Smooth muscle cell (in vitro differentiated cells): ENCODE measurements around the gene TNPO2. TPM values are rescaled to one million over a fixed set of nuclear protein-coding genes. Genes with fewer than 3 reads are reported as not detected.

Experiments
- DNase-seq: peaks from one replicate; lab custom pipeline; 2025; ENCODE audit not compliant: unreplicated experiment; lab: John Stamatoyannopoulos, UW
- H2AFZ ChIP-seq: fragments of 200-600 bp; sonication (generic); 2 replicates; pipeline ENCODE4 v1.6.0; 2016; ENCODE audit warnings: antibody characterized with exemption, low read depth, mild to moderate bottlenecking
- H3F3A ChIP-seq: fragments of 200-600 bp; sonication (generic); 2 replicates; pipeline ENCODE4 v1.6.0; 2017; ENCODE audit warnings: antibody characterized with exemption, low read depth
- H3K27ac ChIP-seq: fragments of 200-600 bp; sonication (generic); 2 replicates; pipeline ENCODE4 v1.5.1; 2016; ENCODE audit warnings: low read depth, mild to moderate bottlenecking
- H3K27me3 ChIP-seq: fragments of 200-600 bp; sonication (generic); 2 replicates; pipeline ENCODE4 v1.6.1; 2016; ENCODE audit warnings: low read depth, mild to moderate bottlenecking
- H3K36me3 ChIP-seq: fragments of 200-600 bp; sonication (generic); 2 replicates; pipeline ENCODE4 v1.5.1; 2016; ENCODE audit warnings: low read depth
- H3K4me1 ChIP-seq: fragments of 200-600 bp; sonication (generic); 2 replicates; pipeline ENCODE4 v1.5.1; 2016; ENCODE audit warnings: low read depth
- H3K4me2 ChIP-seq: fragments of 200-600 bp; sonication (generic); 2 replicates; pipeline ENCODE4 v1.6.0; 2016; ENCODE audit warnings: mild to moderate bottlenecking
- H3K4me3 ChIP-seq: fragments of 200-600 bp; sonication (generic); 2 replicates; pipeline ENCODE4 v1.5.1; 2016; ENCODE audit warnings: mild to moderate bottlenecking
- H3K79me2 ChIP-seq: fragments of 200-600 bp; sonication (generic); 2 replicates; pipeline ENCODE4 v1.6.0; 2016; ENCODE audit warnings: low read depth, mild to moderate bottlenecking
- H3K9ac ChIP-seq: fragments of 200-600 bp; sonication (generic); 2 replicates; pipeline ENCODE4 v1.6.0; 2016; ENCODE audit warnings: low read depth
- H3K9me3 ChIP-seq: fragments of 200-600 bp; sonication (generic); replicated peaks from 2 replicates; pipeline ENCODE4 v1.5.1; 2016; ENCODE audit warnings: low read depth
- H4K20me1 ChIP-seq: fragments of 200-600 bp; sonication (generic); 2 replicates; pipeline ENCODE4 v1.6.0; 2016; ENCODE audit warnings: low read depth
- WGBS: methylation state at CpG from one replicate; pipeline ENCODE4 v1.1.7; 2016; ENCODE audit warnings: low lambda C conversion rate; 5-methylcytosine and 5-hydroxymethylcytosine counted together
- polyA plus RNA-seq: library from polyadenylated mRNA; unstranded; fragments of >200 nt; fragmentation: Nextera tagmentation; extraction: Ambion mirVana; gene quantifications from 2 replicates; pipeline ENCODE4 v1.2.1, GENCODE V29; 2016
- total RNA-seq: library from RNA; depleted of rRNA; stranded (reverse); fragments of >200 nt; gene quantifications from 2 replicates; pipeline ENCODE4 v1.2.3, GENCODE V29; 2014
- TF ChIP-seq, protein P1 (sequence below): fragments of 200-600 bp; sonication (generic); IDR thresholded peaks from 2 replicates; pipeline ENCODE4 v1.5.1; 2017; ENCODE audit warnings: borderline replicate concordance, mild to moderate bottlenecking, antibody characterized with exemption; ENCODE audit not compliant: insufficient read depth, poor library complexity, severe bottlenecking

Gene TNPO2
- total and polyA plus RNA-seq, 2 experiments from 2014 or later, result 8.7 to 45.4 TPM

DNA sequence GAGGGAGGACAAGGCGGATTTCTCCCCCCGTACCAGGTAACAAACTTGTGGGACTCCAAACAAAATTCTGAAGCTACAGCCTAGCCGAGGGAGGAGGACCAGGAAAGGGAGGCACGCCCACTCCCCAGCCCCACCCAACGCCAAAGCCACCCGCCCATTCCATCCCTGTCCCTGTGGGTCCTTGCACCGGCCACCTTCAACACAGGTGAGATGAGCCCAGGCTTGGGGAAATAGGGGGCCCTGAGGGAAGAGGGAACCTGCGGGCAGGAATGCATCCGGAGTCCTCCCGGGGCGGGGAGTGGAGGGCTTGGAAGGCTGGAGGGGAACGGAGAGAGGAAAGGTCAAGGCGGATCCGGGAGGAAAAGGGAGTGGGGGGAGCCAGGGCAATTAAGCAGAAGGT is 27.9 kb upstream of the TNPO2 start, which contains the start of gene BEST2:
Gene BEST2, plus strand, starts transcription at position 157 of the 400 bp plus-strand sequence. CDS start 802 bp downstream, outside the sequence.
- no peak within 1 kb of the TSS for H3K9ac ChIP-seq
- no peaks in the 10 kb centered on the region for H3K4me1 ChIP-seq
- no peaks in the 10 kb centered on the region for H3K9me3 ChIP-seq
- H3K27ac ChIP-seq, result no peak within 1 kb of the TSS
- DNase-seq, result no peak
- H3K79me2 ChIP-seq, result no peaks in the 10 kb centered on the region
- no peaks in the 10 kb centered on the region for H3K36me3 ChIP-seq
- no peak within 1 kb of the TSS for H3K4me3 ChIP-seq
- no peak within 1 kb of the TSS for H2AFZ ChIP-seq
- H3K4me2 ChIP-seq, result no peak within 1 kb of the TSS
- H4K20me1 ChIP-seq, result no peaks in the 10 kb centered on the region
- H3K27me3 ChIP-seq, result peaks cover 46% of the 10 kb centered on the region
- no peaks in the 10 kb centered on the region for H3F3A ChIP-seq
- TF ChIP-seq, protein P1, sequence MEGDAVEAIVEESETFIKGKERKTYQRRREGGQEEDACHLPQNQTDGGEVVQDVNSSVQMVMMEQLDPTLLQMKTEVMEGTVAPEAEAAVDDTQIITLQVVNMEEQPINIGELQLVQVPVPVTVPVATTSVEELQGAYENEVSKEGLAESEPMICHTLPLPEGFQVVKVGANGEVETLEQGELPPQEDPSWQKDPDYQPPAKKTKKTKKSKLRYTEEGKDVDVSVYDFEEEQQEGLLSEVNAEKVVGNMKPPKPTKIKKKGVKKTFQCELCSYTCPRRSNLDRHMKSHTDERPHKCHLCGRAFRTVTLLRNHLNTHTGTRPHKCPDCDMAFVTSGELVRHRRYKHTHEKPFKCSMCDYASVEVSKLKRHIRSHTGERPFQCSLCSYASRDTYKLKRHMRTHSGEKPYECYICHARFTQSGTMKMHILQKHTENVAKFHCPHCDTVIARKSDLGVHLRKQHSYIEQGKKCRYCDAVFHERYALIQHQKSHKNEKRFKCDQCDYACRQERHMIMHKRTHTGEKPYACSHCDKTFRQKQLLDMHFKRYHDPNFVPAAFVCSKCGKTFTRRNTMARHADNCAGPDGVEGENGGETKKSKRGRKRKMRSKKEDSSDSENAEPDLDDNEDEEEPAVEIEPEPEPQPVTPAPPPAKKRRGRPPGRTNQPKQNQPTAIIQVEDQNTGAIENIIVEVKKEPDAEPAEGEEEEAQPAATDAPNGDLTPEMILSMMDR, result no peak
- 4% methylated on average over 9 of the region's 14 CpGs for WGBS

DNA sequence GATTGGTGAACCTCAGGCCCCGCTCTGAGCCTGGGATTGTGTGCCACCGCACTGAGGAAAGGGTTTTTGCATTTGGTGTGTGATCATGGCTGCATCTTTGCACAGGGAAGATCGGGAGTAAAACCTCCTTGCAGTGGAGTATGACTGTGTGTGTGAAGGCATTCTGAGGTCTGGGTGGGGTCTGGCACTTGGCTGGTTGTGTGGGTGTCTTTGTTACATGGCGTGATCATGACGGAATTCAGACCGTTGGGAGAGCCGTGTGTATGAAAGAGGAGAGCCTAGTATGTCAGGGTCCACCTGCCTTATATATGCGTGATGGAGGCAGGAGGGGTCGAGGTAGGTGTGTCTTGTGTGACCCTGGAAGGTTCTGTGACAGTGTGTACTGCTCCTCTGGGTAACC is 27.1 kb upstream of the TNPO2 start:
- WGBS, result 81% methylated on average over 9 of the region's 9 CpGs
- no peaks in the 10 kb centered on the region for H3K79me2 ChIP-seq
- no peaks in the 10 kb centered on the region for H4K20me1 ChIP-seq
- no peak overlapping the region for H3K9ac ChIP-seq
- no peak overlapping the region for H2AFZ ChIP-seq
- no peaks in the 10 kb centered on the region for H3K36me3 ChIP-seq
- TF ChIP-seq, protein P1, result no peak
- H3K4me2 ChIP-seq, result no peak overlapping the region
- H3K27me3 ChIP-seq, result peaks cover 46% of the 10 kb centered on the region
- no peaks in the 10 kb centered on the region for H3K9me3 ChIP-seq
- no peak for DNase-seq
- H3F3A ChIP-seq, result no peaks in the 10 kb centered on the region
- no peak overlapping the region for H3K27ac ChIP-seq
- H3K4me3 ChIP-seq, result no peak overlapping the region
- H3K4me1 ChIP-seq, result no peaks in the 10 kb centered on the region

DNA sequence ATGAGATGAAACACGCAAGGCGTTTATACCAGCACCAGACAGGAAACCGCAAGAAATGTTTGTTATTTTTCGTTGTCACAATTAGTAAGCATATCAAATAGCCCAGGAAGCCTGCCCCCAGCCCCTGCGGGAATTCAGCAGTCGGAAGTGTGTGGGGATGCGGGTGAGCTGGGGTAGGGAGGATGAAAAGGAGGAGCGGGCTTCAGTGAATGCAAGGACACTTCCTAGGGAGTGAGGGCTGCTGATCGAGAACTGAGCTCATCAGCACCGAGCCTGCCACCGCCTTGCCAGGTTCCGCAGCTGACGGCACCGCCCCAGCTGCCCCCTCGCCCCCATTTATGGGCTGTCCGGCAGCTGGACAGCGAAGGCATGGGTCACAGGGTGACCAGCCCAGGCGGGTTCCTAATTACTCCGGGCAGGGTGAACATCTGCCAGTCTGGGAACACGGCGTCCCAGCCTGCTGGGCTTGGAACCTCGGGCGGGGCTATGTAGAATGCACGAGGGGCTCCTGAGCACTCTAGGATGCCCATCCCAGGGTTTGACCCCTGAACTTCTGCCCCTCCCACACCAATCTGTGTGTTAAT is 26.3 kb upstream of the TNPO2 start:
- Histone ChIP-seq H3K9me3 (no peaks in the 10 kb centered on the region), H3K27me3 (peaks cover 46% of the 10 kb centered on the region), H4K20me1 (no peaks in the 10 kb centered on the region), H3K4me2 (no peak overlapping the region), H3K36me3 (no peaks in the 10 kb centered on the region), H3K9ac (no peak overlapping the region), H3K4me3 (no peak overlapping the region), H2AFZ (no peak overlapping the region), H3F3A (no peaks in the 10 kb centered on the region), H3K27ac (no peak overlapping the region), H3K79me2 (no peaks in the 10 kb centered on the region), H3K4me1 (no peaks in the 10 kb centered on the region)
- TF ChIP-seq, protein P1, result no peak
- no peak for DNase-seq
- WGBS, result 65% methylated on average over 24 of the region's 24 CpGs

DNA sequence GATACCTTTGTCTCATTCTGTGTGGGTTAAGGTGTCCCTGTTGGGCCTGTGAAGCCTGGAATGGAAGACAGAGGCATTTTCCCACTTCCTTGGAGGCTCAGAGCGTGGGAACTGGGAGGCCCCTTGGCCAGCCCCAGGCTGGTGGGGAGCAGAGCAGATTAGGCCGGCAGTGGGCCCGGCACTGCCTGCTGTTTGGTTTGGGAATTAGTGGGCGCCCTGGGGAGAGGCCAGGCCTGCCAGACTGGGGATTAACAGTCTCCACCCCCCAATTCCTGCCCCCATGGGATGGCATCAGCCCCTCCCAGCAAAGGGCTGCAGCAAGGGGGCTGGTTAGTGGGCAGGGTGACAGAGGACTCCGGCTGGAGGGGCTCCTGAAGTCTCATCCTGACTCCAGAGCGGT is 24.8 kb upstream of the TNPO2 start:
- no peak overlapping the region for H3K4me3 ChIP-seq
- H3K27me3 ChIP-seq, result peaks cover 43% of the 10 kb centered on the region
- H3F3A ChIP-seq, result no peaks in the 10 kb centered on the region
- no peaks in the 10 kb centered on the region for H3K9me3 ChIP-seq
- no peaks in the 10 kb centered on the region for H4K20me1 ChIP-seq
- no peak overlapping the region for H3K9ac ChIP-seq
- H3K36me3 ChIP-seq, result no peaks in the 10 kb centered on the region
- no peak overlapping the region for H2AFZ ChIP-seq
- H3K4me2 ChIP-seq, result no peak overlapping the region
- TF ChIP-seq, protein P1, result no peak
- whole genome bisulfite sequencing, result 88% methylated on average over 6 of the region's 6 CpGs
- no peaks in the 10 kb centered on the region for H3K79me2 ChIP-seq
- H3K27ac ChIP-seq, result no peak overlapping the region
- DNase-seq, result no peak
- no peaks in the 10 kb centered on the region for H3K4me1 ChIP-seq
